ENCODE measurements around the gene CKMT1A.
"Not testable (repeated sequence)": the region's sequence is repeated elsewhere in the genome, so short reads cannot be mapped to it uniquely, and the experiment has no call there.

CKMT1A gene

GRCh38 chr15:43702701-43703424 lies 9.2 kb downstream of the CKMT1A start:
- DNase-seq (ENCODE audit: low read depth) = no peak
- TF ChIP-seq CTCF (IDR thresholded peaks at IDR 0.05; ENCODE audit: low read length, missing control alignments) = no peak
- no peak overlapping the region for H3K4me3 ChIP-seq (replicated peaks; ENCODE audit: low read depth, low read length)

DNA sequence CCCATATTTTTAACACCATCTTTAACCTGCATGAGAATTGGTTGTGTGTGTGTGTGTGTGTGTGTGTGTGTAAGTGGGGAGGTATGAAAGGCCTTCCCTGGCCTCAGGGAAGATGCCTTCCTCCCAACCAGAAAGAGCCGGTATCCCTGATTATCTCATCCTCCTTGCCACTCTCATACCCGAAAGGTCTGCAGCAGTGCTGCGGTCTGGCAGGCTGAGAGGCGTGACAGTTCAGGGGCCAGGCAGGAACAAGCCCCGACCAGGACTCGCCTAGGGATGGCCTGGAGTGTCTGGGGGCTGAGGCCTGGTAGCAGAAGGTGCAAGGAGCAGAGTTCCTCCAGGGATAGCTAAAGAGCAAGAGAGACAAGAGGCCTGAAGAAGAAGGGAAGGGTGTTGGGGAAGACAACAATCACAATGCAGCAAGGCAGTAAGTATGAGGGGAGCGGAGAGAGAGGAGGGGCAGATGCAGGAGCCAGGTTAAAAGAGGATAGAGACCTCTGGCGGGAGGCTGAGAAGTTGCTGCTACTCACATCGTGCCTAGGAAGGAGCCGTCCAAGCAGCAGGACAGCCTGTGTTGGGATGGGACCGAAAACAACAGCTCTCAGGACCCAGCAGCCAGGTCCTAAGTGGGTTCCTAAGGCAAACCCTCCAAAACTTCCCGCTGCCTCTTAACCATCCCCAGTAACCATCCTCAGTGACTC lies 16.9 kb downstream of the CKMT1A start:
- not testable (repeated sequence) for DNase-seq (ENCODE audit: low read depth); H3K4me3 ChIP-seq (replicated peaks; ENCODE audit: low read depth, low read length)

GRCh38 chr15:43723151-43723550 lies 29.5 kb downstream of the CKMT1A start:
- no peak for TF ChIP-seq CTCF (IDR thresholded peaks at IDR 0.05; ENCODE audit: low read length, missing control alignments)
- no peak for DNase-seq (ENCODE audit: low read depth)
- no peak overlapping the region for H3K4me3 ChIP-seq (replicated peaks; ENCODE audit: low read depth, low read length)

- not testable (repeated sequence) for H3K4me3 ChIP-seq (replicated peaks; ENCODE audit: low read depth, low read length); DNase-seq (ENCODE audit: low read depth)
Measured at GRCh38 chr15:43726306-43726705, 32.6 kb downstream of the CKMT1A start.

DNA sequence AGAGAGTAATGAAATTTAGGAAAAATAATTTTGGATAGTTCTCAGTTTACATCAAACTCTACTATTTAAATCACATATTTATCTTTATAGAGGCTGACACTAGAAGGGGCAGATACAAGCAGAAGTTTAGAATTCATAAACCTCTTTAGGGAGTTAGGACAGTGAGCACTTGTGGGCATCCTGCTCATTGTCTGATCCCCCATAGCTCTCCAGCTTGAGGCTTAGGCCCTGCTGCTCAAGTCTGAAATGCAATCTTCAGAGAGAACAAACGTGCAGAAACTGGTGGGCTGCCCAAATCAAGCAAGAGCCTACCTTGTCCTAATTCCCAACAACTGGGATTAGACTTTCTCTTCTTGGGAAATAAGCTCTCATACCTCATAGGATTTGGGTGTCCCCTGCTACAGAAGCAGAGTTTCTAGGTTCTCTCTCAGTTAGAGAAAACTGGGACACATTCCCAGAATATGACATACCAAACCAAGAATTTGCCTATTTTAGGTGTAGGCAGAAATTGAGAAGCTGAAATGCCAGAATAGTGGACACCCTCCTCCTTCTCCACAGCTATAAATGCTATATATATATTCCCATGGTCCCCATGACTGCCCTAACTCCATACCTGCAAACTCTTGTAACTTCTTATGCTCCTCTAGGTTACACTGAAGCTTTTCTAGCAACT lies 34.5 kb downstream of the CKMT1A start:
- H3K4me3 ChIP-seq (replicated peaks; ENCODE audit: low read depth, low read length) = not testable (repeated sequence)
- peak; percentile 14 for DNase-seq (ENCODE audit: low read depth)

DNA sequence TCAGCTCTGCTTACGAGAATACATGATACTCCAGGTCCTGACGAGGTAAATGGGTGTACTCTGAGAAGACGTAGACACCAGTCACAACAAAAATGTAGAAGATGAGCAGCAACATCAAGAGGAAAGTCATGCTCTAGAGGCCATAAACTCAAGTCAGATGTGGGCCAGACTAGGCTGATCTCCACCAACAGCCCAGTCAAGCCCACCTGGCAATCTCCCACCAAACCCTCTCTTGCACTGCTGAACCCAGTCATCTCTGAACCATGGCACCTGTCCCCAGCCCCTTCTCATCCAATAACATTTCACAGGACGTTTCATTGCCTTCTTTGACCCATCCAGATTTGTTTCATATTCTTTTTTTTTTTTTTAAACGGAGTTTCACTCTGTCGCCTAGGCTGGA lies 41.8 kb downstream of the CKMT1A start:
- DNase-seq (ENCODE audit: low read depth) = no peak
- H3K4me3 ChIP-seq (replicated peaks; ENCODE audit: low read depth, low read length) = no peak overlapping the region

DNA sequence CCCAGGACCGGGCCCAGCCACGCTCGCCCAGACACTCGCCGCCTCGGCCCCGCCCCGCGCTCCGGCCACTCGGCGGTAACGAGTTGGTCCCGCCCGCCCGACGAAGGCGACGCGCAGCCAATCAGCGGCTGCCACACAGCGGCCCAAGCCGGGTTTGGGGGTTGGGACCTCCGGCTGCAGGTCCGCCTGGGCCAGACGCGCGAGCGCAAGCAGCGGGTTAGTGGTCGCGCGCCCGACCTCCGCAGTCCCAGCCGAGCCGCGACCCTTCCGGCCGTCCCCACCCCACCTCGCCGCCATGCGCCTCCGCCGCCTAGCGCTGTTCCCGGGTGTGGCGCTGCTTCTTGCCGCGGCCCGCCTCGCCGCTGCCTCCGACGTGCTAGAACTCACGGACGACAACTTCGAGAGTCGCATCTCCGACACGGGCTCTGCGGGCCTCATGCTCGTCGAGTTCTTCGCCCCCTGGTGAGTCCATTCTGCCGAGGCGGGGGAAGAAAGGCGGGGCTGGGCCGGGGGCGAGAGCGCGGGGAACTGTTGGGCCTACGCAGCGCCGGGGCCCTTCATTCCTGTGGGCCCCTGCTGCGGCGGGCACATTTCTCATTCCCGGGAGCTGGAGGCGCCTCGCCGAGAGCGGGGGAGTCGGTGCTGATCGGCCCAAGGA lies 52.7 kb downstream of the CKMT1A start, which contains the start of gene PDIA3:
Gene PDIA3, plus strand, starts transcription at position 194 of the 658 bp plus-strand sequence. Its CDS starts 102 bp downstream, at position 296.
- peak within 1 kb of the TSS; percentile 75 for H3K4me3 ChIP-seq (replicated peaks; ENCODE audit: low read depth, low read length)
- DNase-seq (ENCODE audit: low read depth) = peak; percentile 88

More for the DNA sequence above, 41.8 kb downstream of the CKMT1A start:
- TF ChIP-seq CTCF (IDR thresholded peaks at IDR 0.05; ENCODE audit: low read length, missing control alignments) = no peak

GRCh38 chr15:43746903-43747309 lies 53.2 kb downstream of the CKMT1A start:
- peak; percentile 45 for DNase-seq (ENCODE audit: low read depth)
- peak overlapping the region; percentile 75 for H3K4me3 ChIP-seq (replicated peaks; ENCODE audit: low read depth, low read length)

DNA sequence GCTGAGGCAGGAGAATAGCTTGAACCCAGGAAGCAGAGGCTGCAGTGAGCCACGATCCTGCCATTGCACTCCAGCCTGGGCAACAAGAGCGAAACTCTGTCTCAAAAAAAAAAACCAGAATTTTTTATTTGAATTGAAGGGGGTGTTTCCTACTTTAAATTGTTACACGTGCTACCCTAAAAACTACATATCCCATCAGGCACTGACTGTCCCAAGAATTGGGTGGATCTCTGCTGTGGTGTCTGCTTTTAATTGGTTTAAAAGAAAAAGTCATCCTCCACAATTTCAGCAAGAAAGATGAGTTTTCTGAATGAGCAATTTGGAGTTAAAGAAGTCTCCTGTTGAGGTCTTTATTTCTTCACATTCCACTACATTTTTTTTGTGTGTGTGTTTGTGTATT lies 54.7 kb downstream of the CKMT1A start:
- DNase-seq (ENCODE audit: low read depth) = peak; percentile 31
- no peak for TF ChIP-seq CTCF (IDR thresholded peaks at IDR 0.05; ENCODE audit: low read length, missing control alignments)

More for the DNA sequence above, 54.7 kb downstream of the CKMT1A start:
- H3K4me3 ChIP-seq (replicated peaks; ENCODE audit: low read depth, low read length) = peak overlapping the region; percentile 75
